HG03196 (cell line): ENCODE results near the gene FSIP1.
A peak's percentile ranks its signal among the peaks of the same experiment; 100 is the strongest.
"Not testable (repeated sequence)": the region's sequence is repeated elsewhere in the genome, so short reads cannot be mapped to it uniquely, and the experiment has no call there.

Experiments used
- ATAC-seq: cut with Tn5 transposase; IDR thresholded peaks from one replicate; pipeline ENCODE4 v1.9.1; 2021; ENCODE audit not compliant: unreplicated experiment

Gene FSIP1

GRCh38 chr15:39782441-39783138, at the start of gene FSIP1:
TSS of gene FSIP1 (minus strand) at chr15:39782841. CDS start at chr15:39776524, 6,317 bp downstream.
- ATAC-seq, result peak; percentile 95

- ATAC-seq, result no peak
Measured at GRCh38 chr15:39830166-39830565, 47.5 kb upstream of the FSIP1 start.

- no peak for ATAC-seq
Measured at GRCh38 chr15:39828374-39828931, 45.8 kb upstream of the FSIP1 start.

- no peak for ATAC-seq
Measured at GRCh38 chr15:39826975-39827374, 44.3 kb upstream of the FSIP1 start.

- ATAC-seq, result no peak
Measured at GRCh38 chr15:39823634-39824033, 41.0 kb upstream of the FSIP1 start.

- no peak for ATAC-seq
Measured at GRCh38 chr15:39820050-39820602, 37.5 kb upstream of the FSIP1 start.

GRCh38 chr15:39819533-39819932, 36.9 kb upstream of the FSIP1 start:
- no peak for ATAC-seq

- no peak for ATAC-seq
Measured at GRCh38 chr15:39817892-39818291, 35.3 kb upstream of the FSIP1 start.

- ATAC-seq, result no peak
Measured at GRCh38 chr15:39814489-39814888, 31.8 kb upstream of the FSIP1 start.

GRCh38 chr15:39812651-39813050, 30.0 kb upstream of the FSIP1 start:
- not testable (repeated sequence) for ATAC-seq

- no peak for ATAC-seq
Measured at GRCh38 chr15:39808909-39809308, 26.3 kb upstream of the FSIP1 start.

- ATAC-seq, result no peak
Measured at GRCh38 chr15:39807791-39808190, 25.1 kb upstream of the FSIP1 start.

- ATAC-seq, result no peak
Measured at GRCh38 chr15:39804026-39804425, 21.4 kb upstream of the FSIP1 start.

- ATAC-seq, result no peak
Measured at GRCh38 chr15:39803016-39803415, 20.4 kb upstream of the FSIP1 start.

- ATAC-seq, result no peak
Measured at GRCh38 chr15:39801641-39802309, 19.1 kb upstream of the FSIP1 start.

- no peak for ATAC-seq
Measured at GRCh38 chr15:39799552-39800011, 16.9 kb upstream of the FSIP1 start.

GRCh38 chr15:39798382-39798781, 15.7 kb upstream of the FSIP1 start:
- no peak for ATAC-seq

- no peak for ATAC-seq
Measured at GRCh38 chr15:39797407-39797806, 14.8 kb upstream of the FSIP1 start.

GRCh38 chr15:39796601-39797000, 14.0 kb upstream of the FSIP1 start:
- ATAC-seq, result no peak

- ATAC-seq, result no peak
Measured at GRCh38 chr15:39795486-39795885, 12.8 kb upstream of the FSIP1 start.

GRCh38 chr15:39794954-39795353, 12.3 kb upstream of the FSIP1 start:
- ATAC-seq, result no peak

- ATAC-seq, result no peak
Measured at GRCh38 chr15:39793923-39794322, 11.3 kb upstream of the FSIP1 start.
